Progenitor cell of endocrine pancreas (in vitro differentiated cells): ENCODE results near the gene BTF3L4. TPM values are rescaled to one million over a fixed set of nuclear protein-coding genes. Genes with fewer than 3 reads are reported as not detected.

ENCODE experiments used
- DNase-seq: peaks from one replicate; pipeline ENCODE4 v3.0.0; 2021; ENCODE audit warnings: low spot score; ENCODE audit not compliant: unreplicated experiment
- H3K27ac Mint-ChIP-seq: 2 replicates; pipeline ENCODE4 v1.8.0; 2021; ENCODE audit warnings: mild to moderate bottlenecking, moderate library complexity, mixed read lengths
- H3K27me3 Mint-ChIP-seq: 2 replicates; pipeline ENCODE4 v1.8.0; 2021; ENCODE audit warnings: mixed read lengths
- H3K36me3 Mint-ChIP-seq: 2 replicates; pipeline ENCODE4 v1.8.0; 2022; ENCODE audit warnings: mixed read lengths; ENCODE audit not compliant: insufficient read depth
- H3K4me1 Mint-ChIP-seq: 2 replicates; pipeline ENCODE4 v1.8.0; 2021; ENCODE audit warnings: low read depth, mixed read lengths
- H3K4me3 Mint-ChIP-seq: 2 replicates; pipeline ENCODE4 v1.8.0; 2021; ENCODE audit warnings: low read depth, mild to moderate bottlenecking, moderate library complexity, mixed read lengths
- H3K9me3 Mint-ChIP-seq: 2 replicates; pipeline ENCODE4 v1.8.0; 2021; ENCODE audit warnings: low read depth, mixed read lengths
- CTCF ChIP-seq: fragments of 200-600 bp; sonication (generic); IDR thresholded peaks from one replicate; pipeline ENCODE4 v1.5.0; 2021; ENCODE audit warnings: antibody characterized with exemption, mild to moderate bottlenecking; ENCODE audit not compliant: unreplicated experiment
- total RNA-seq: library from RNA; stranded (reverse); gene quantifications from 2 replicates; pipeline ENCODE4 v1.2.1, GENCODE V29; 2021

BTF3L4 gene
- total RNA-seq, 1 donor from 2014 or later = 100 TPM

GRCh38 chr1:52053862-52054261 lies 2.2 kb upstream of the BTF3L4 start:
- H3K27ac Mint-ChIP-seq = peak overlapping the region; percentile 99
- H3K27me3 Mint-ChIP-seq = no peaks in the 10 kb centered on the region
- TF ChIP-seq CTCF = no peak
- no peak for DNase-seq
- H3K36me3 Mint-ChIP-seq = peaks cover 9% of the 10 kb centered on the region
- H3K4me3 Mint-ChIP-seq = peak overlapping the region; percentile 97
- H3K9me3 Mint-ChIP-seq = no peaks in the 10 kb centered on the region
- peaks cover 26% of the 10 kb centered on the region for H3K4me1 Mint-ChIP-seq

- H3K36me3 Mint-ChIP-seq = peaks cover 9% of the 10 kb centered on the region
- TF ChIP-seq CTCF = no peak
- H3K9me3 Mint-ChIP-seq = no peaks in the 10 kb centered on the region
- peak overlapping the region; percentile 97 for H3K4me3 Mint-ChIP-seq
- DNase-seq = no peak
- H3K27me3 Mint-ChIP-seq = no peaks in the 10 kb centered on the region
- H3K27ac Mint-ChIP-seq = peak overlapping the region; percentile 99
- peaks cover 30% of the 10 kb centered on the region for H3K4me1 Mint-ChIP-seq
Observed at GRCh38 chr1:52054496-52055065, 1.5 kb upstream of the BTF3L4 start.

DNA sequence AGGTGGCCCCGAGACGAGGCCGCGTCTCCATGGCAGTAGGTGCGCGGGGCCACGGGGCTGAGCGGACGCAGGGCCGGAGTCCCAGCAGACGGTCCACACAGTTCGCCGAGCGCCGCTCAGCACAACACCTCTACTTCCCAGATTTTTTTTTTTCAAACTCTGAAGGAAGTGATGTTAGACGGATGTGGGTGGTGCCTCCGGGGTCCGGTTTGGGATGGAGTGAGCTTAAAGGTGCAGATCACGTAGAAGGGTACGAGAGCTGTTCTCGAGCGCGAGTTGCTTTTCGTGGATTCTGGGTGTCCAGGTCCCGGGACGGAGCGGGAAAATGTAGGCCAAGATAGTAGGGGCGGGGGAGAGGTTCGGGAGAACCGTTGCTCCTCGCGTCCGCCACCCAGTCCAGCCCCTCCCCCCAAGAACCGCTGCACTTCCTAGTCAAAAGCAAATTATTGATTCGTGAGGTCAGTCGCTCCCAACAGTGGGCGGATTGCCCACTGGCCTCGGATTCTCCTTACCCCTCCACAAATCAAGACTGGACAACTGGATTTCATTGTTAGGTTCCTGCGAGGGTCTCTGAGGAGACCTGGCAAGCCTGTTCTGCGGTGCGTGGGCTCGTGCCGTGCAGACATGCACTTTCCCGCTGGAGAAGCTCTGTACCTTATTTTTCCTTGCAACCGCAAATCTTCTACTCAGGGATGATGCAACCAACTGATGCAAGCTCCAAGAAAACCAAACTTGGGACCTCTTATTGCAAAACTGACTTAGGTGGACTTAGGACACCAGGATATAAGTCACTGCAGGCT lies 829 bp upstream of the BTF3L4 start, which contains the start of gene TXNDC12:
Gene TXNDC12, minus strand, starts transcription at position 126 of the 800 bp plus-strand sequence. Its CDS starts 95 bp downstream, at position 31.
- Mint-ChIP-seq H3K4me1 (peaks cover 30% of the 10 kb centered on the region), H3K27ac (peak within 1 kb of the TSS; percentile 99), H3K36me3 (peaks cover 9% of the 10 kb centered on the region), H3K4me3 (peak within 1 kb of the TSS; percentile 97), H3K9me3 (no peaks in the 10 kb centered on the region), H3K27me3 (no peaks in the 10 kb centered on the region)
- DNase-seq = peak; percentile 64
- TF ChIP-seq CTCF = no peak

DNA sequence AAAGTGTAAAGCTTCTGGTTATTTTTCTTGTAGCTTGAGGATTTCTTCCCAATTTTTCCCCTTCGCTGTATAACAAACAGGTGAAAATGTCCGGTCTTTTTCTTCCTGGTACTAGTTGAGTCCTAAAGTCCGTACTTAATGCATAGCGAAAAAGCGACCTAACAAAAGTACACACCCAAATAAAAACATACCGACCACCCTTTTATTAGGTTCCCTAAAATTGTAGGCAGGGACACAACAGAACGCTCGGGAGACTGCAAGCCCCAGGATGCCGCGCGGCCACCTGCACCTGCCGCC lies 281 bp upstream of the BTF3L4 start:
- H3K27ac Mint-ChIP-seq = peak overlapping the region; percentile 99
- peak overlapping the region; percentile 97 for H3K4me3 Mint-ChIP-seq
- H3K4me1 Mint-ChIP-seq = peaks cover 30% of the 10 kb centered on the region
- DNase-seq = no peak
- TF ChIP-seq CTCF = no peak
- no peaks in the 10 kb centered on the region for H3K9me3 Mint-ChIP-seq
- peaks cover 14% of the 10 kb centered on the region for H3K36me3 Mint-ChIP-seq
- H3K27me3 Mint-ChIP-seq = no peaks in the 10 kb centered on the region

- Mint-ChIP-seq H3K27ac (peak overlapping the region; percentile 99), H3K4me3 (peak overlapping the region; percentile 97), H3K36me3 (peaks cover 14% of the 10 kb centered on the region), H3K4me1 (peaks cover 30% of the 10 kb centered on the region), H3K27me3 (no peaks in the 10 kb centered on the region), H3K9me3 (no peaks in the 10 kb centered on the region)
- DNase-seq = no peak
- no peak for TF ChIP-seq CTCF
Observed at GRCh38 chr1:52056937-52057231, 789 bp downstream of the BTF3L4 start.
